Endothelial cell (in vitro differentiated cells): Measurements from ENCODE around the gene HMCN2. TPM values are rescaled to one million over a fixed set of nuclear protein-coding genes. Genes with fewer than 3 reads are reported as not detected.

Experiments used
- DNase-seq: peaks from one replicate; pipeline ENCODE4 v3.0.0; 2021; ENCODE audit warnings: low spot score
- H3K27ac Mint-ChIP-seq: one replicate; pipeline ENCODE4 v1.8.0; 2021; ENCODE audit warnings: mixed read lengths, inconsistent platforms; ENCODE audit not compliant: unreplicated experiment
- H3K27me3 Mint-ChIP-seq: one replicate; pipeline ENCODE4 v1.8.0; 2021; ENCODE audit warnings: mild to moderate bottlenecking, moderate library complexity, mixed read lengths, inconsistent platforms; ENCODE audit not compliant: unreplicated experiment
- H3K36me3 Mint-ChIP-seq: one replicate; pipeline ENCODE4 v1.8.0; 2021; ENCODE audit warnings: mild to moderate bottlenecking, low read depth, mixed read lengths, inconsistent platforms; ENCODE audit not compliant: unreplicated experiment
- H3K4me1 Mint-ChIP-seq: one replicate; pipeline ENCODE4 v1.8.0; 2021; ENCODE audit warnings: mild to moderate bottlenecking, mixed read lengths, inconsistent platforms; ENCODE audit not compliant: unreplicated experiment
- H3K4me3 Mint-ChIP-seq: one replicate; pipeline ENCODE4 v1.8.0; 2021; ENCODE audit warnings: mild to moderate bottlenecking, mixed read lengths, inconsistent platforms; ENCODE audit not compliant: unreplicated experiment
- H3K9me3 Mint-ChIP-seq: one replicate; pipeline ENCODE4 v1.8.0; 2021; ENCODE audit warnings: mixed read lengths, inconsistent platforms; ENCODE audit not compliant: unreplicated experiment
- total RNA-seq: library from RNA; stranded (reverse); fragmentation: NEBNext Ultra II Directional; extraction: Animal tissue kit (Norgen Biotek cat#: 25700); gene quantifications from one replicate; pipeline ENCODE4 v1.2.1, GENCODE V29; 2021; ENCODE audit not compliant: unreplicated experiment
- TF ChIP-seq, protein P1 (sequence below): fragments of 200-600 bp; sonication (generic); IDR thresholded peaks from one replicate; pipeline ENCODE4 v1.5.0; 2021; ENCODE audit warnings: antibody characterized with exemption; ENCODE audit not compliant: unreplicated experiment

Gene HMCN2
- total RNA-seq, 1 donor from 2014 or later, result 29.6 TPM

DNA sequence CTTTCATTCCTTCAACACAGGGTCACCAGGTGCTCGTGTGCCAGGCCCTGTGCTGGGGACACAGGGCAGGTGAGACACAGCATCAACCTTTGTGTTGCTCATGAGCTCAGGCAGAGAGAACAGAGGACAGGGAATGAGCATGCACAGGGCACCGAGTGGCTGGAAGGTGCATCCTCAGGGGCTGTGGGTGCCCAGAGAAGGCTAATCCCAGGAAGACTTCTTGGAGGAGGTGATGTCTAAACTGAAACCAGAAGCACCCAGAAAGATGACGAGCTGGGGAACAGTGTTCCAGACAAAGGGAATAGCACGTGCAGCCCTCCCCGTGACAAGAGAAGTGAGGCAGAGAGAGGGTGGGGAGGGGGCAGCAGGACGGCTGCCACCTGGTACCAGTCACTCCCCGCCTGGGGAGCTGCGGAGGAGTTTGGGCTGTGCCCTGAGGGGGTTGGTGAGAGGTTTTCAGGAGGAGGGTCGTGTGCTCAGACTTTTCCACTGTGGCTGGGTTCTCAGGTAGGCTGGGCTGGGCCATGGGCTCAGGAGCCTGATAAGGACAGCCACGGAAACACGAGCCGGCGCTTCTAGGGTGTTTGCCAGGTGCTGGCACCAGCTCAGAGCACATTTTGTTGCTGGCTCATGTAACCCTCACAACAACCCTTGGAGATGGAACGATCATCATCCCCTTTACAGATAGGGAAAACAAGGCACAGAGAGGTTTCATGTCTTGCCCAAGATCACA lies 46.0 kb downstream of the HMCN2 start:
- no peak for DNase-seq
- no peaks in the 10 kb centered on the region for H3K9me3 Mint-ChIP-seq
- H3K27ac Mint-ChIP-seq, result no peak overlapping the region
- peaks cover 4% of the 10 kb centered on the region for H3K27me3 Mint-ChIP-seq
- TF ChIP-seq, protein P1, sequence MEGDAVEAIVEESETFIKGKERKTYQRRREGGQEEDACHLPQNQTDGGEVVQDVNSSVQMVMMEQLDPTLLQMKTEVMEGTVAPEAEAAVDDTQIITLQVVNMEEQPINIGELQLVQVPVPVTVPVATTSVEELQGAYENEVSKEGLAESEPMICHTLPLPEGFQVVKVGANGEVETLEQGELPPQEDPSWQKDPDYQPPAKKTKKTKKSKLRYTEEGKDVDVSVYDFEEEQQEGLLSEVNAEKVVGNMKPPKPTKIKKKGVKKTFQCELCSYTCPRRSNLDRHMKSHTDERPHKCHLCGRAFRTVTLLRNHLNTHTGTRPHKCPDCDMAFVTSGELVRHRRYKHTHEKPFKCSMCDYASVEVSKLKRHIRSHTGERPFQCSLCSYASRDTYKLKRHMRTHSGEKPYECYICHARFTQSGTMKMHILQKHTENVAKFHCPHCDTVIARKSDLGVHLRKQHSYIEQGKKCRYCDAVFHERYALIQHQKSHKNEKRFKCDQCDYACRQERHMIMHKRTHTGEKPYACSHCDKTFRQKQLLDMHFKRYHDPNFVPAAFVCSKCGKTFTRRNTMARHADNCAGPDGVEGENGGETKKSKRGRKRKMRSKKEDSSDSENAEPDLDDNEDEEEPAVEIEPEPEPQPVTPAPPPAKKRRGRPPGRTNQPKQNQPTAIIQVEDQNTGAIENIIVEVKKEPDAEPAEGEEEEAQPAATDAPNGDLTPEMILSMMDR, result no peak
- H3K4me3 Mint-ChIP-seq, result no peak overlapping the region
- H3K4me1 Mint-ChIP-seq, result peaks cover 4% of the 10 kb centered on the region
- peaks cover 10% of the 10 kb centered on the region for H3K36me3 Mint-ChIP-seq

DNA sequence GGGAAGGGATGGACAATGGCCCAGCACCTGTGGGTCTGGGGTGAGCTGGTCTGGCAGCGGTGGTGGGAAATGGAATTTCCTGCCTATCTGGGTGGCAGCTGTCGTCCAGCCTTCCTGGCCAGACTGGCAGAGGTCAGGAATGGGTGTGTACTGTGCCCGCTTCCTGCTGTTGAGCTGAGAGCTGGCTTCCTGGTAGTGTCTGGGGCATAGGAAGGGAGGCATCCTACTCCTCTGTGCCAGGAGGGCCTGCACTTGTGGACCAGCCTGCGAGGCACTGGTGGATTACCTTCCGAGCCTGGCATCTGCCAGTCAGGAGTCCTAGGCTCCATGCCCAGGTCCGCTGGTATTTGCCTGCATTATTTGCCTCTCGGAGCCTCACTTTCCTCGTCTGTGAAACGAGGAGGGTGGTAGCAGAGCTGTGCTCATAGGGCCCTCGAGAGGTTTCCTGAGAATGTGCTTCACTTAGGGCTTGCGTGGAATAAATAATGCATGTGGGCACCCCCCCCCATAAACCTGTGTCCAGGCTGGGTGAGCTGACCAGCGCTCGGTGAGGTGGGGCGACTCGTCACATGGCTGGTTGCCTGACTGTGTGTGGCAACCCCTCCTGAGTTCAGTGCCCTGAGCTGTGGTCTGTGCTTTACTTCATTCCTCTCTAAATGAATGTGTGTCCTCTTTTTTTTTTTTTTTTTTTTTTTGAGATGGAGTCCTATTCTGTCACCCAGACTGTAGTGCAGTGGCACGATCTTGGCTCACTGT lies 47.7 kb downstream of the HMCN2 start:
- H3K4me3 Mint-ChIP-seq, result no peak overlapping the region
- no peak for DNase-seq
- H3K27me3 Mint-ChIP-seq, result peaks cover 4% of the 10 kb centered on the region
- H3K4me1 Mint-ChIP-seq, result peaks cover 4% of the 10 kb centered on the region
- no peaks in the 10 kb centered on the region for H3K9me3 Mint-ChIP-seq
- peaks cover 14% of the 10 kb centered on the region for H3K36me3 Mint-ChIP-seq
- TF ChIP-seq, protein P1, result no peak
- no peak overlapping the region for H3K27ac Mint-ChIP-seq

DNA sequence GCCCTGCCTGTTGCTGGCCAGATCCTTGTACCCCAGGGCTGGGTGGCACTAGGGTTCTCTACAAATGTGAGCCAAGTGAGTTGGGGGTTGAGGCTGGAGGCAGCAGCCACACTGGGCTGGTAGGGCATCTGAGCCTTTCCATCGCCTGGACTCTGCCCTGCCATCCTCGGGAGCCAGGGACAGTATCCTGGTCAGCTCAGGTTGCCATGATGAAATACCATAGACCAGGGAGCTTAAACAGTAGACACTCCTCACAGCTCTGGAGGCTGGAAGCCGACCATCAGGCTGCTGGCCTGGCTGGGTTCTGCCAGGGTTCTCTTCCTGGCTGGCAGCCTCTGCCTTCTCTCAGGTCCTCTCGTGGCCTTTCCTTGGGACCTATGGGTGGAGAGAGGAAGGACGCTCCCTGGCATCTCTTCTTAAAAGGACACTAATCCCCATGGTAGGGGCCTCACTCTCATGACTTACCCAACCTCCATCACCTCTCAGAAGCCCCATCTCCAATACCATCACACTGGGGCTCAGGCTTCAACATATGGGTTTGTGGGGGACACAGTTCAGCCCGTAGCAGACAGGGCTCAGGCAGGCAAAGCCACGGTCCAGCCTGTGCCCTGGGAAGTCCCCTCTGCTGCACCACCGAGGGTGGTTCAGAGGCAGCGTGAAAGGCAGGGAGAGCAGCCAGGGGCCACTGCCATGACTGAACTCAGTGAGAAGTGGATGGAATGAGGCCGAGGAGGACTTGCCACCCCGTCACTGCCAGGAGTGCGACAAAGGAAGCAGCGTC lies 50.1 kb downstream of the HMCN2 start:
- no peak overlapping the region for H3K27ac Mint-ChIP-seq
- no peak overlapping the region for H3K4me3 Mint-ChIP-seq
- H3K9me3 Mint-ChIP-seq, result no peaks in the 10 kb centered on the region
- H3K27me3 Mint-ChIP-seq, result peaks cover 2% of the 10 kb centered on the region
- TF ChIP-seq, protein P1, result no peak
- DNase-seq, result no peak
- peaks cover 4% of the 10 kb centered on the region for H3K4me1 Mint-ChIP-seq
- peaks cover 7% of the 10 kb centered on the region for H3K36me3 Mint-ChIP-seq

DNA sequence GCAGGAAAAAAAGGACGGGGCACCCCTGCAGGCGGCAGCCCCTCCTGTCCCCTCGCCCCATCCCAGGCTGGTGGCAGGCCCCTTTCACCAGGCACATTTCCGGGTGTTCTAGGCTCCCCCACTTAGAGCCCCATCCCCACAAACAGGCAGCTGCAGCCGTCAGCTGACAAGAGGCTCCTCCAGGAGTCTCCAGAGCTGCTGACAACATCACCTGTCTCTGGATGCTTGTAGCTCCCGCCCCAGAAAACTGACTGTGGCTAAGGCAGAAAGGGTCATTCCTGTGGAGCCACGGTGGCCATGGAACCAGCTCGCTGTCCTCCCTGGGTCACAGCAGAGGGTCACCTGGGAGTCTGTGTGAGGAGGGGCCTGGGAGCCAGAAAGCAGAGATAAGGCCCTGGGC lies 50.9 kb downstream of the HMCN2 start:
- Mint-ChIP-seq H3K4me1 (peaks cover 7% of the 10 kb centered on the region), H3K9me3 (no peaks in the 10 kb centered on the region), H3K36me3 (peaks cover 7% of the 10 kb centered on the region), H3K27ac (no peak overlapping the region), H3K4me3 (no peak overlapping the region), H3K27me3 (peaks cover 3% of the 10 kb centered on the region)
- DNase-seq, result no peak
- TF ChIP-seq, protein P1, result no peak
